Neutrophil (primary cell): ENCODE measurements around the gene MYL4.

Experiments used
- H3K27ac ChIP-seq: fragments of 200-600 bp; sonication (generic); 2 replicates; pipeline ENCODE4 v1.5.1; 2016; ENCODE audit warnings: mild to moderate bottlenecking, moderate library complexity
- H3K27me3 ChIP-seq: fragments of 200-600 bp; sonication (generic); 2 replicates; pipeline ENCODE4 v1.6.0; 2016; ENCODE audit warnings: mild to moderate bottlenecking
- H3K36me3 ChIP-seq: fragments of 200-600 bp; sonication (generic); 2 replicates; pipeline ENCODE4 v1.5.1; 2017
- H3K4me1 ChIP-seq, 2 experiments: fragments of 200-600 bp in 1 of 2; sonication (generic) in 1 of 2; 1 replicate in 1 of 2; 2 replicates in 1 of 2; pipeline versions ENCODE4 v1.5.1 to v1.6.1; 2013 to 2016; ENCODE audit warnings: low read depth in 1 of 2, low read length in 1 of 2, mild to moderate bottlenecking in 1 of 2, moderate library complexity in 1 of 2; ENCODE audit not compliant: control insufficient read depth in 1 of 2, insufficient read depth in 1 of 2
- H3K4me3 ChIP-seq, 2 experiments: fragments of 200-600 bp in 1 of 2; sonication (generic) in 1 of 2; 1 replicate in 1 of 2; 2 replicates in 1 of 2; pipeline ENCODE4 v1.5.1; 2013 to 2016; ENCODE audit warnings: low read depth in 1 of 2, low read length in 1 of 2, mild to moderate bottlenecking in 1 of 2, moderate library complexity in 1 of 2
- H3K9me3 ChIP-seq: fragments of 200-600 bp; sonication (generic); 2 replicates; pipeline ENCODE4 v1.5.1; 2016
- TF ChIP-seq, protein P1 (sequence below): fragments of 200-600 bp; sonication (generic); IDR thresholded peaks from 2 replicates; pipeline ENCODE4 v1.5.1; 2016; ENCODE audit warnings: antibody characterized with exemption

The MYL4 gene

DNA sequence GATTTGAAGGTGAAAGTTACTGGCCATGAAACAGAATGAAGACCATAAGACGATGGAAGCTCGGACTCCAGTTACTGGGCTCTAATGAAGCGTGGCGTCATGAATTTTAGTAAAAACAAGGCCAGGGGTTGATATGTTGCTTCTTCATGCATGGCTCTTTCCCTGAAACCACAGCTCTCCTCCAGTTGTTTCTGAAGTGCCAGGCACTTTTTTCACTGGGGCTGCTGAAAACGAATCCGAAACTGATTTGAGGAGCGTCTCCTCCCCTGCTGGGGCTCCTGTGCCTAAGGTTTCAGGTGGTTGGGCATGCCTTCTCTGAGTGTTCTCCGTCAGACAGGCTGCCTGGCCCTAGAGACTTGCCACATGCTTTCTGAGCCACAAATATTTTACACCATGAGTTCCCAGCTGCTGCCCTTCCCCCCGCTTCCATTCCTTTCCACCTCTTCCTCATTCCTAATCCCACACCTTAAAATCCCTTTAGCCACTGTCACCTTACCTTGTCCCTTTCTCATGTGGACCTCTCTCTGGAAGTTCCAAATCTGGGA, 3.7 kb upstream of the MYL4 start:
- Histone ChIP-seq H3K9me3 (no peaks in the 10 kb centered on the region), H3K4me3 (no peak overlapping the region), H3K27me3 (peaks cover 38% of the 10 kb centered on the region), H3K4me1 (peaks cover 2 to 4% of the 10 kb centered on the region in 2 experiments), H3K27ac (no peak overlapping the region), H3K36me3 (no peaks in the 10 kb centered on the region)
- TF ChIP-seq, protein P1, sequence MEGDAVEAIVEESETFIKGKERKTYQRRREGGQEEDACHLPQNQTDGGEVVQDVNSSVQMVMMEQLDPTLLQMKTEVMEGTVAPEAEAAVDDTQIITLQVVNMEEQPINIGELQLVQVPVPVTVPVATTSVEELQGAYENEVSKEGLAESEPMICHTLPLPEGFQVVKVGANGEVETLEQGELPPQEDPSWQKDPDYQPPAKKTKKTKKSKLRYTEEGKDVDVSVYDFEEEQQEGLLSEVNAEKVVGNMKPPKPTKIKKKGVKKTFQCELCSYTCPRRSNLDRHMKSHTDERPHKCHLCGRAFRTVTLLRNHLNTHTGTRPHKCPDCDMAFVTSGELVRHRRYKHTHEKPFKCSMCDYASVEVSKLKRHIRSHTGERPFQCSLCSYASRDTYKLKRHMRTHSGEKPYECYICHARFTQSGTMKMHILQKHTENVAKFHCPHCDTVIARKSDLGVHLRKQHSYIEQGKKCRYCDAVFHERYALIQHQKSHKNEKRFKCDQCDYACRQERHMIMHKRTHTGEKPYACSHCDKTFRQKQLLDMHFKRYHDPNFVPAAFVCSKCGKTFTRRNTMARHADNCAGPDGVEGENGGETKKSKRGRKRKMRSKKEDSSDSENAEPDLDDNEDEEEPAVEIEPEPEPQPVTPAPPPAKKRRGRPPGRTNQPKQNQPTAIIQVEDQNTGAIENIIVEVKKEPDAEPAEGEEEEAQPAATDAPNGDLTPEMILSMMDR, result no peak

DNA sequence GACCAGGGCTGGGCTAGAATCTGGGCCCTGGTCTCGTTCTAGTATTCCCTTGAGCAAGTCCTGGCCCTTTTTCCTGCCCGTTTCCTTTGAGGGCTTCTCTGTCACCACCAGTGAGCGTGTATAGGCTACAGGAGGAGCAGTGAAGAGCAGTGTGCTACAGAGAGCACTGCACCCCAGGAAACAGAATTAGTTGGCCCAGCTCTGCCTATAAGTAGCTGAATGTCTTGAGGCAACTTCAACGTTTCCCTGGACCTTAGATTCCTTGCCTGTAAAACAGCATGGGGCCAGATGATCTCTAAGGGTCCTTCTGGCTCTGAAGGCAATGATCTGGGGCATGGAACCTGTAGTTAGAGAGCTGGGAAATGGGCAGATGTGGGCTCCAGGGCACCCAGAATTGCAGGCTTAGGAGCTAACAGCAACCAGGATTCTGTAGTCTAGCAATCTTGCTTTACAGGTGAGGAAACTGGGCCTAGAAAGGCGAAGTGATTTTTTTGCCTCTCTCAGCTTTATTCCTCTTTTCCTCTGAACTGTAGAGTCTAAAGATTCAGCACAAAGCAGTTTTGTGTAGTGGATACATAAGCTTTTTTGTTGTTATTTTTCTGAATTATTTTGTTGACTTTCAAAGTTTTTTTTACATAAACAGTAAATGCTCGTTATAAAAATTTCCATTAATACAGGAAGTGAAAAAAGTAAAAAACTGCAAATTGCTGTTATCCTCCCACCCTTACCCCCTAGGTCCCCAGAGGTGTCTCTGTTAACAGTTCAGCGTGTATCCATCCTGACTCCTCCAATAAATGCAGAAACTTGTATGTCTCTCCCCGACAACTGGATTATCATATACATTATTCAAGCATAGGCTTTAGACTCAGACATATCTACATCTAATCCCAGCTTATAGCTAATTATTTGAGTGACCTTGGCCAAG, 1.7 kb upstream of the MYL4 start:
- peaks cover 45% of the 10 kb centered on the region for H3K27me3 ChIP-seq
- TF ChIP-seq, protein P1, result no peak
- H3K27ac ChIP-seq, result no peak overlapping the region
- no peaks in the 10 kb centered on the region for H3K4me1 ChIP-seq
- no peaks in the 10 kb centered on the region for H3K36me3 ChIP-seq
- no peak overlapping the region for H3K4me3 ChIP-seq
- H3K9me3 ChIP-seq, result no peaks in the 10 kb centered on the region

DNA sequence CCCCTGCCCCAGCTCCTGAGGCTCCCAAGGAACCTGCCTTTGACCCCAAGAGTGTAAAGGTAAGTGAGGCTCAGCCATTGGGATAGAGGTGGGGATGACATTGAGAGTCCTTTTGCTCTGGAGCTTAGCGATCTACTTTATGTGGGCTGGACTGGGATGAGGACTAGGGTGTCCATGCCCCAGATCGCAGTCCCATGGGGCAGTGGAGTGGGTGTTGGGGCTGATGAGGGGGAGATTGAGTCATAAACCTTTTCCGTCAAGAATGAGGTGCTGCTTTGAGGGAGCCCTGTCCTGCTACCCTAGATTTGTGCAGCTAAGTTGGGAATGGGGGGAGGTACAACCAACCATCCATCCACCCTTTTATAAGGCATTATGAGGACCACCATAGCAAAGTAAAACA, 351 bp downstream of the MYL4 start:
- peaks cover 51% of the 10 kb centered on the region for H3K27me3 ChIP-seq
- H3K9me3 ChIP-seq, result no peaks in the 10 kb centered on the region
- H3K4me1 ChIP-seq, result no peaks in the 10 kb centered on the region
- TF ChIP-seq, protein P1, result no peak
- no peak overlapping the region for H3K27ac ChIP-seq
- H3K36me3 ChIP-seq, result no peaks in the 10 kb centered on the region
- no peak overlapping the region for H3K4me3 ChIP-seq

DNA sequence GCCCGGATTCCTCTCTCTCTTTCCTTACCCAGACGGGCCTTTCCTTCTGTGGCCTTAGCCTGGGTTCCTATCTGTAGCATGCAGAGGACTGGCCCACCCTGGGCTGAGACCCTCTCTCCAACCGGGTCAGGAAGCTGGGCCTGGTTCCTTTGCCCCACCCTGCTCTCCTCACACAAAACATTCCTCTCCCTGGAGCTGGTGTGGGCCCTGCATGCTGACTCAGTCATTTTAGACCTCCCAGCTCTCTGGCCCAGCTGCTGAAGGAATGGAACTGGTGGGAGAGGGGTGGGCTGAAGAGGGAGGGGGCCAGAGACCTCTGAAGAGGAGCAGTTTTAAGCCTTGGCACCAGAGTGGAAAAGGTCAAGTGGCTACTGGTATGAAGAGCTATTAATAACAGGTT, 957 bp downstream of the MYL4 start:
- TF ChIP-seq, protein P1, result no peak
- H3K4me1 ChIP-seq, result no peaks in the 10 kb centered on the region
- H3K27ac ChIP-seq, result no peak overlapping the region
- peaks cover 45% of the 10 kb centered on the region for H3K27me3 ChIP-seq
- H3K9me3 ChIP-seq, result no peaks in the 10 kb centered on the region
- no peaks in the 10 kb centered on the region for H3K36me3 ChIP-seq
- H3K4me3 ChIP-seq, result no peak overlapping the region

DNA sequence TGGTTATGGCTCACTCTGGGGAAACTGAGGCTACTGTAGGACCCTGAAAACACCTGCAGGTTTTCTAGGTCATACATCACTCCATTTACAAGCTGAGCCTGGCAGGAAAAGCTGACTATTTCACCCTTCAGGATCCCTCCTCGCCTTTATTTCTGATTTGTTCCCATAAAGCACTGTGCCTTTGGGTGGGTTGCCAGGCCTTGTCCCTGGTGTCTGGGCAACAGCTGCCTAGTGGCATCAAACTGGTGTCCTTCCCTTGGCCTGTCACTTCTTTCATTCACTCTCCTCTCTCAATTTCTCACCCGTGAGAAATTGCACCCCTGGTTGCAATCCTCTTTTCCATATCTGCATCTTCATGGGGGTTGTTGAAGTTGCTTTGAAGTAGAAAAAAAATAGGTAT, 1.6 kb downstream of the MYL4 start:
- Histone ChIP-seq H3K4me1 (no peaks in the 10 kb centered on the region), H3K4me3 (no peak overlapping the region), H3K9me3 (no peaks in the 10 kb centered on the region), H3K36me3 (no peaks in the 10 kb centered on the region), H3K27me3 (peaks cover 38% of the 10 kb centered on the region), H3K27ac (no peak overlapping the region)
- TF ChIP-seq, protein P1, result no peak
